Measurements from ENCODE around the gene ANO3. TPM values are rescaled to one million over a fixed set of nuclear protein-coding genes. Genes with fewer than 3 reads are reported as not detected.
"Not testable (repeated sequence)": the region's sequence is repeated elsewhere in the genome, so short reads cannot be mapped to it uniquely, and the experiment has no call there.

Gene ANO3
- total RNA-seq, result 0.13 TPM
- under 1 TPM; 0.04 to 0.70 (median 0.21) TPM for polyA plus RNA-seq (ENCODE audit: insufficient read depth in 1 of 8, insufficient read length in 8 of 8, low replicate concordance in 1 of 8)
- long read RNA-seq, donor 1, result 0 reads
- long read RNA-seq, donor 2, result 0 reads
- long read RNA-seq, donor 3, result 0 reads
- long read RNA-seq, donor 4, result 0 reads
- long read RNA-seq, donor 5, partial matches to known transcripts, result 0 of 1 reads
- long read RNA-seq, donor 5, other reads (novel, unspliced or antisense), result 0 of 1 reads
- long read RNA-seq, donor 6, result 0 reads
- long read RNA-seq, donor 7, result 0 reads
- long read RNA-seq, donor 8, result 0 reads
- long read RNA-seq, donor 9, result 0 reads
- long read RNA-seq, donor 10, result 0 reads
- long read RNA-seq, donor 11, result 0 reads

DNA sequence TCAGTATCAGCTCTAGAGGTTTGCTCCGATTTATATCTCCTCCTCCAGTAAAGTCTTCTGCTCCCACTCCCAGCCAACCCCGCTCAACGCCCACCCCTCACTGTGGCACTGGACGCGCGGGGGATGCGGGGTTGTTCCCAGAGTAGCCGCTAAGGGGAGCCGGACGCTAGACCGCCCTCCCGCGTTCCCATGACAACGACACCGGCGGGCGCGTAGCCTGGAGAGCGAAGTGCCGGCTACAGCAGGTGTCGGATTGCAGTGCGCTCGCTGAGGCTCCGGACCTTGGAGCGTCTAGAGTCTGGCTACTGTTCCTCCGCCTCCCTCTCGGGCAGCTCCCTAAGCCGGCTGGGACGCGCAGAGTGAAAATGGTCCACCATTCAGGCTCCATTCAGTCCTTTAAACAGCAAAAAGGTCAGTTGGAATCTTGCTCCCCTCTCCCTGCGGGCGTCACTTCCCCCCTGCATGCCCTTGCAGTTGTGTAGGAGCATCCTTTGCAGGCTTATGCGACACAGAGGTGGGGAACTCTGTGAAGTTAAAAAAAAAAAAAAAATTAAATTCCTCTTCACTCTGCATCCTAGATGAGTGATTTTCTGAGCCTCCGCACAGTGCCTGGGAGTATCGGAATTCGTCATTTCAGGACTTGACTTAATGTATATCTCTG, at the start of gene ANO3:
TSS of gene ANO3 (plus strand) at position 220 of the 661 bp plus-strand sequence. CDS start at position 366, 146 bp downstream.
- peak within 1 kb of the TSS; percentile 24 for H3K4me3 ChIP-seq (ENCODE audit: low read length)
- under 1% methylated on average over 30 of the region's 36 CpGs for WGBS (ENCODE audit: insufficient coverage)
- peak; percentile 95 for DNase-seq
- H3K4me1 ChIP-seq (ENCODE audit: control insufficient read depth, insufficient read depth, low read length), result peaks cover 7% of the 10 kb centered on the region
- H3K27ac ChIP-seq (ENCODE audit: low read length), result no peak within 1 kb of the TSS
- H3K27me3 ChIP-seq (ENCODE audit: control insufficient read depth, insufficient read depth, low read length), result no peaks in the 10 kb centered on the region
- H3K36me3 ChIP-seq (ENCODE audit: control insufficient read depth, insufficient read depth, low read length), result no peaks in the 10 kb centered on the region
- no peaks in the 10 kb centered on the region for H3K9me3 ChIP-seq (replicated peaks; ENCODE audit: control insufficient read depth, low read depth, low read length)

DNA sequence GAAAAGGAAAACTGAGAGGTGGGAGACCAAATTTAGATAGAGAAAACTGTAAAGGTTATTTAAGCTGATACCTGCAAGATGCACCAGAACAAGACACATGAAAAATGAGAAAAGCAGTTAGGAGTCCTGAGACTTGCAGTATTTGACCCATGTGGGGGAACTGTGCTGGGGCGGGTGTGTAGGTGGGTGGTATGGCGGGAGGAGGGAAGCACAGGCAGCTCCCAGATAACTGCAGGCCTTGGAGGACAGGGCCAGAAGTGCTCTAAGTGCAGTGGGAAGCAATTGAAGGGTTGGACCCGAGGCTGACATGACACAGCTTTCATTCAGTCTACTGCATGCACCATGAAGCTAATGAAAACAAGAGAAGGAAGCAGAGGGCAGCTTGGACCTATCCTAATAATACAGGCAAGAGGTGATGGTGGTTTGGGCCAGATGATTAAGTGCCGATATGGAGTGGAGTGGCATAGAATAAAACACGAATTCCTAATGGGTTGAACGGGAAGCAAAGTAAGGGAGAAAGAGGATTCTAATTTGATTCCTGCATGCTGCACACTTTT, 48.0 kb upstream of the ANO3 start:
- Histone ChIP-seq H3K9me3 (replicated peaks; ENCODE audit: control insufficient read depth, low read depth, low read length) (no peaks in the 10 kb centered on the region), H3K4me3 (ENCODE audit: low read length) (no peak overlapping the region), H3K4me1 (ENCODE audit: control insufficient read depth, insufficient read depth, low read length) (no peaks in the 10 kb centered on the region), H3K27me3 (ENCODE audit: control insufficient read depth, insufficient read depth, low read length) (no peaks in the 10 kb centered on the region), H3K27ac (ENCODE audit: low read length) (no peak overlapping the region), H3K36me3 (ENCODE audit: control insufficient read depth, insufficient read depth, low read length) (no peaks in the 10 kb centered on the region)
- no peak for DNase-seq
- WGBS (ENCODE audit: insufficient coverage), result 62% methylated on average over 5 of the region's 6 CpGs

DNA sequence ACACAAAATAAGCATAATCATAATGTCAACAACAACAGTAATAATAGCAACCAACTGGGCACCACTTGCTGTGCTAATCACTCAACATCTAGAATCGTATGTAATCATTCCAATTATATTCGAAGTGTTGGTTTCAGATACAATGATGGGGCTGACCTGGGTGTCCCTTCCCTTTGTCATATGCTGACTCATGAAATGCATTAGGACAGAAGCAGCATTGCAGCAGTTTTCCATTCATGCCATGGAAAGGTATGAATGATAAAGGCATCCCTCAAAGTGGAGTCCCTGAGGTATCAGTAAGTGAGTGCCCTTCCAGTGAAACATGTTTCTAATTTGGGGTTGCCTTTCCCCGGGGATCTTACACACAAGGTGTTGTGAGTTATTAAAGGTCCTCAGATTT, 46.3 kb upstream of the ANO3 start:
- Histone ChIP-seq H3K27me3 (ENCODE audit: control insufficient read depth, insufficient read depth, low read length) (no peaks in the 10 kb centered on the region), H3K4me3 (ENCODE audit: low read length) (no peak overlapping the region), H3K4me1 (ENCODE audit: control insufficient read depth, insufficient read depth, low read length) (no peaks in the 10 kb centered on the region), H3K9me3 (replicated peaks; ENCODE audit: control insufficient read depth, low read depth, low read length) (no peaks in the 10 kb centered on the region), H3K27ac (ENCODE audit: low read length) (no peak overlapping the region), H3K36me3 (ENCODE audit: control insufficient read depth, insufficient read depth, low read length) (no peaks in the 10 kb centered on the region)
- WGBS (ENCODE audit: insufficient coverage), result no CpG with 5 or more reads among the region's 3 CpGs
- no peak for DNase-seq

DNA sequence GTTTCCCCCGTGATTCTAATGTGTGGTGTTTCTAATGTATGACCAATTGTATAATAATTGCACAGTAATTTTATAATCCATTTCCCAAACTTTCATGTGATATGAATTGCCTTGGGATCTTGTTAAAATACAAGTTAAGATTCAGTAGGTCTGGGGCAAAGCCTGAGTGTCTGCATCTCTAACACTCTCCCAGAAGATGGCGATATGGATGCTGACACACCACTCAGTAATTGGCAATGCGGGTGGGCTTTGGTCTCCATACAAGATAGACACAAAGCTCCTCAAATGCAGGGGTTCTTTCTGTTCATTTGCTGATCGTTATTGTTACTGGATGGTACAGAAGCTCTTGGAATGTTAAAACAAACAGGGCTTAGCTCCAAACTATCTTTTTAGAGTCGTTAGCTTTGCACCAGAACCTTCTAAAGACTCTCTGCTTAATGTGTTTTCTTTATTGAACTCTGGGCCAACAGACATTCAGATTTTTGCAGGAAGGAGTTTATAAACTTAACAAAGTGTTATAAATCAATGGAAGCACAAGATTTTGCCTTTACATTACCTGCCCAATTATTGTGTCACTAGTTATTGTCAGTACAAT, 45.4 kb upstream of the ANO3 start:
- H3K9me3 ChIP-seq (replicated peaks; ENCODE audit: control insufficient read depth, low read depth, low read length), result no peaks in the 10 kb centered on the region
- no peaks in the 10 kb centered on the region for H3K27me3 ChIP-seq (ENCODE audit: control insufficient read depth, insufficient read depth, low read length)
- no peak overlapping the region for H3K27ac ChIP-seq (ENCODE audit: low read length)
- peak; percentile 25 for DNase-seq
- no CpG with 5 or more reads among the region's 5 CpGs for WGBS (ENCODE audit: insufficient coverage)
- no peak overlapping the region for H3K4me3 ChIP-seq (ENCODE audit: low read length)
- H3K36me3 ChIP-seq (ENCODE audit: control insufficient read depth, insufficient read depth, low read length), result no peaks in the 10 kb centered on the region
- no peaks in the 10 kb centered on the region for H3K4me1 ChIP-seq (ENCODE audit: control insufficient read depth, insufficient read depth, low read length)

DNA sequence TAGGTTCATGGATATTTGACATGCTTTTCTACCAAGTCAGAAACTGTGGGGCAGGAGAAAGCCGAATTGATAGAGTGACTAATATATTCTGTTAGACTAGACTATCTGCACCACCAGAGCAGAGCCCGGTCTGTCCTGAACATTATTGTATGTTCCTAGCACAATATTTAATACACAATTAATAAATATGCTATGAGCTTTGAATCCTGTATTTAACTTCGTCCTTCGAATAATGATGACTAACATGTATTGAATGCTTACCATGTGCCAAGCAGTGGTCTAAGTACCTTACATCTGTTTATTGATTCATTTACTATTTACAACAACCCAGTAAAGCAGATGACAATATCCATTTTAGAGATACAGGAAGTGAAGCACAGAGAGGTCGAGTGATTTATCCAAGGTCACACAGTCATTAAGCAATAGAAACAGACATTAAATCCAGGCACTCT, 44.8 kb upstream of the ANO3 start:
- no peaks in the 10 kb centered on the region for H3K27me3 ChIP-seq (ENCODE audit: control insufficient read depth, insufficient read depth, low read length)
- 33% methylated on average over 1 of the region's 5 CpGs for WGBS (ENCODE audit: insufficient coverage)

DNA sequence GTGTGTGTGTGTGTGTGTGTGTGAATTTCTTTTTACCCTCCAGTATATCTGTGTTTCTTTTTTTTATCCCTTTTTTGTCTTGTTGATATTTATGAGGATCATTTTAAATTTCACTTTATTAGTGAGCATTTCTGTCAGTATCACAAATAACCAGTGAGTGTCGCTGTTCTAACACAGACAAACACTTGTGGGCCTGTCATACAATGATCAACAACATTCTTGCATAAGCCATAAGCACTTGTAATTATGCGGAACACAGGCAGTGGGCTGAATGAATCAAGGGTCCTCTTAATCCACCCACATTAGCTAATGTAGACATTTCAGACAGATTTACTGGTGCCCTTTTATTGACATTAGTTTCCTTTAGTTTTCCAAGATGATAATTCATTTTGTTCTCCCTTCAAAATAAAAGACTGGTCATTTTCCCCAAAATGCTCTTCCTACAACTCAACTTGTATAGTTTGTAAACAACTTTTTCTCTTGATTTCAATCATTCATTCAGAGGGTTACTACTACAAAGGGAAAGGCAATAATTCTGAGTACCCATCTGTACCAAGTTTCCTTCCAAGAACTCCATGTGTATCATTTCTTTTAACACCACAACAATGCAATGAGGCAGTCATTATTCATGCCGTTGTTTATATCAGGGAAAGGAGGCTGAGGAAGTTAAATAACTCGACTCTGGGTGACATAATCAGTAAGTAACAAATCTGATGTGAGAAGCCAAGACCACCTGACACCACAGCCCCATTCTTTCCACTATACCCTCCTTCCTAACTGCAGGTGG, 34.5 kb upstream of the ANO3 start:
- Histone ChIP-seq H3K36me3 (ENCODE audit: control insufficient read depth, insufficient read depth, low read length) (no peaks in the 10 kb centered on the region), H3K9me3 (replicated peaks; ENCODE audit: control insufficient read depth, low read depth, low read length) (no peaks in the 10 kb centered on the region), H3K27me3 (ENCODE audit: control insufficient read depth, insufficient read depth, low read length) (no peaks in the 10 kb centered on the region), H3K4me3 (ENCODE audit: low read length) (no peak overlapping the region), H3K4me1 (ENCODE audit: control insufficient read depth, insufficient read depth, low read length) (no peaks in the 10 kb centered on the region), H3K27ac (ENCODE audit: low read length) (no peak overlapping the region)
- 17% methylated on average over 1 of the region's 4 CpGs for WGBS (ENCODE audit: insufficient coverage)
- peak; percentile 66 for DNase-seq

More for the DNA sequence above, 44.8 kb upstream of the ANO3 start:
- no peak overlapping the region for H3K27ac ChIP-seq (ENCODE audit: low read length)
- H3K36me3 ChIP-seq (ENCODE audit: control insufficient read depth, insufficient read depth, low read length), result no peaks in the 10 kb centered on the region
- no peak overlapping the region for H3K4me3 ChIP-seq (ENCODE audit: low read length)
- no peaks in the 10 kb centered on the region for H3K9me3 ChIP-seq (replicated peaks; ENCODE audit: control insufficient read depth, low read depth, low read length)
- no peak for DNase-seq
- no peaks in the 10 kb centered on the region for H3K4me1 ChIP-seq (ENCODE audit: control insufficient read depth, insufficient read depth, low read length)

DNA sequence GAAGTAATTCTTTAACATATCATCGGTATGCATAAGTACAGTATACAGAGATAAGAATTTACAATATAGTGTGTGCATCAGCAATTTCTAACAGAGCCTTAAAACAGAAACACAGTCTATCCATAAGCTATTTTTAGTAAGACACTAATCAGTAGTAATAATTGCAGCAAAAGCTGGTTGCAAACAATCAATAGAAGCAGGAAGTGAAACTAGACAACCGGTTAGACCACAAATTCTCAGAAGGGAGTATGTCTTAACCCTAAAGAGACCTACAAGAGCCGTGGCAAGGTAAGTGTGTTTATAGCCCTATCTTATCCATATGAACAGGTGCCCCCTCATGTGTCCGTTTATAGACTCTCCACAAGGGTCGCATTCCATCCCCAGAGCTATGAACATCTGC, 15.6 kb upstream of the ANO3 start:
- not testable (repeated sequence) for H3K9me3 ChIP-seq (replicated peaks; ENCODE audit: control insufficient read depth, low read depth, low read length); H3K27me3 ChIP-seq (ENCODE audit: control insufficient read depth, insufficient read depth, low read length); H3K27ac ChIP-seq (ENCODE audit: low read length); DNase-seq; H3K36me3 ChIP-seq (ENCODE audit: control insufficient read depth, insufficient read depth, low read length); H3K4me1 ChIP-seq (ENCODE audit: control insufficient read depth, insufficient read depth, low read length); H3K4me3 ChIP-seq (ENCODE audit: low read length)
- WGBS (ENCODE audit: insufficient coverage), result 41% methylated on average over 2 of the region's 5 CpGs

DNA sequence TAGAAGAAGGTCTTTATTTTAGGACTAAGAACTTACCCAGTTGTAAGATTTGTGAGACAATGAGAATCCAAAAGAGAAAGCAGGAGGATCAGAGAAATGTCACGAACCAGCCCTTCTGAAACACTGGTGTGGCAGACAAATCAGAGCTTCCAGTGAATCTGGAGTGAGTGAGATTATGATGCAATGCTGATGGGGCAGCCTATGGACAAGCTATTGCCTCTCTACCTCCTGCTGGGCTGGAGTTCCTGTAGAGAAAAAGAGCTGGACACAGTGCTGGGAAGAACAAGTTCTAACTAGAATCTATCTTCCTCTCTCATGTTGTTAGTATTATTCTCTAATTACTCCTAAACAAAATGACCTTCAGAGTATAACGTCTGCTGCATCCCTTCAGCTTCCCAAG, 12.0 kb upstream of the ANO3 start:
- Histone ChIP-seq H3K4me3 (ENCODE audit: low read length) (no peak overlapping the region), H3K9me3 (replicated peaks; ENCODE audit: control insufficient read depth, low read depth, low read length) (no peaks in the 10 kb centered on the region), H3K36me3 (ENCODE audit: control insufficient read depth, insufficient read depth, low read length) (no peaks in the 10 kb centered on the region), H3K4me1 (ENCODE audit: control insufficient read depth, insufficient read depth, low read length) (no peaks in the 10 kb centered on the region), H3K27ac (ENCODE audit: low read length) (no peak overlapping the region), H3K27me3 (ENCODE audit: control insufficient read depth, insufficient read depth, low read length) (no peaks in the 10 kb centered on the region)
- DNase-seq, result no peak
- WGBS (ENCODE audit: insufficient coverage), result 40% methylated on average over 1 of the region's 2 CpGs

DNA sequence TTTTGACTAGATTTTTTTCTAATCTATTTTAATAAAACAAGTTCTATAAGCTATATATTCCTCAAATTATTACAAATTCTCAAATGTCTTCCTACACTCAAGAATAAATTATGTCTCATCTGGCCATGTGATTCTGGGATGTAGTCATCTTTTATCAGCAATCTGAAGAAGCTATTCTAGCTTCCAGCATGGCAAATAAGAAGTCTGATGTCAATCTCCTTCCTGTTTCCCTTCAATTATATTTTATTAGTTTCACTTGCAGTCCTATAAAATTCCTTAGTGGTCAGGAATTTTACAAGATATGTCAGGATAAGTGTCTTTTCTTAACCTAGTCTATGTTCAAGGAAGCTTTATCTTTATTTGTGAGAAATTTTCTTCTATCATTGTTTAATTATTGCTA, 10.4 kb upstream of the ANO3 start:
- H3K4me3 ChIP-seq (ENCODE audit: low read length), result no peak overlapping the region
- no peak overlapping the region for H3K27ac ChIP-seq (ENCODE audit: low read length)
- no peaks in the 10 kb centered on the region for H3K9me3 ChIP-seq (replicated peaks; ENCODE audit: control insufficient read depth, low read depth, low read length)
- no peaks in the 10 kb centered on the region for H3K36me3 ChIP-seq (ENCODE audit: control insufficient read depth, insufficient read depth, low read length)
- no peak for DNase-seq
- H3K27me3 ChIP-seq (ENCODE audit: control insufficient read depth, insufficient read depth, low read length), result no peaks in the 10 kb centered on the region
- H3K4me1 ChIP-seq (ENCODE audit: control insufficient read depth, insufficient read depth, low read length), result no peaks in the 10 kb centered on the region
